Endothelial cell of umbilical vein (primary cell): ENCODE measurements around the gene ANKRD44. TPM values are rescaled to one million over a fixed set of nuclear protein-coding genes. Genes with fewer than 3 reads are reported as not detected.
A peak's percentile ranks its signal among the peaks of the same experiment; 100 is the strongest.

ENCODE experiments used
- BruUV-seq: library from RNA; stranded (reverse); fragments of 400-500 nt; replicated peaks from 2 replicates; lab custom pipeline; 2021; lab: Mats Ljungman, UMichigan
- CTCF ChIA-PET: fragments of 300-600, 350-600 bp; sonication (Branson Sonifier 250); formaldehyde crosslinking; loops from one replicate; lab custom pipeline; 2021; ENCODE audit warnings: antibody characterized with exemption, inconsistent platforms; lab: Charles Lee
- POLR2A ChIA-PET: fragments of 300-600, 350-600 bp; sonication (Branson Sonifier 250); formaldehyde crosslinking; loops from one replicate; lab custom pipeline; 2021; ENCODE audit warnings: antibody characterized with exemption, inconsistent platforms; lab: Charles Lee
- DNase-seq: peaks from one replicate; pipeline ENCODE4 v3.0.0-alpha.2; 2011; ENCODE audit warnings: low read depth, low spot score
- FAIRE-seq: peaks from 2 replicates; lab custom pipeline; 2011; peaks lifted over from hg19 to GRCh38; lab: Jason Lieb, UNC
- H2AFZ ChIP-seq: 2 replicates; pipeline ENCODE4 v1.6.0; 2012; ENCODE audit warnings: low read depth, low read length, control low read depth, inconsistent platforms
- H3K27ac ChIP-seq: 2 replicates; pipeline ENCODE4 v1.5.1; 2011; ENCODE audit warnings: low read depth, mild to moderate bottlenecking, control low read depth, low read length, moderate library complexity; ENCODE audit not compliant: insufficient read depth
- H3K27me3 ChIP-seq, 2 experiments: 2 replicates each; pipeline versions ENCODE4 v1.6.0 to v1.6.1; 2011; ENCODE audit warnings: low read length in 2 of 2, mixed read lengths in 1 of 2; ENCODE audit not compliant: control insufficient read depth in 2 of 2, insufficient read depth in 2 of 2
- H3K36me3 ChIP-seq, 2 experiments: 2 replicates in 1 of 2; 3 replicates in 1 of 2; pipeline ENCODE4 v1.5.1; 2011; ENCODE audit warnings: low read length in 2 of 2, mild to moderate bottlenecking in 1 of 2, moderate library complexity in 1 of 2; ENCODE audit not compliant: control insufficient read depth in 2 of 2, insufficient read depth in 2 of 2; ENCODE audit errors: extremely low read depth in 1 of 2
- H3K4me1 ChIP-seq: 3 replicates; pipeline ENCODE4 v1.5.1; 2011; ENCODE audit warnings: mild to moderate bottlenecking, low read length; ENCODE audit not compliant: control insufficient read depth, insufficient read depth; ENCODE audit errors: extremely low read depth
- H3K4me2 ChIP-seq: 2 replicates; pipeline ENCODE4 v1.6.1; 2011; ENCODE audit warnings: low read length, control low read depth, mixed read lengths; ENCODE audit not compliant: insufficient read depth
- H3K4me3 ChIP-seq, 3 experiments: fragments of 200-600 bp in 1 of 3; sonication (generic), shearing (Covaris generic) in 1 of 3; replicated peaks in 1 of 3; 2 replicates each; pipeline ENCODE4 v1.5.1; 2011 to 2016; ENCODE audit warnings: control low read depth in 3 of 3, low read length in 3 of 3, mild to moderate bottlenecking in 2 of 3, inconsistent platforms in 1 of 3, low read depth in 1 of 3, moderate library complexity in 1 of 3; ENCODE audit not compliant: insufficient read depth in 1 of 3
- H3K79me2 ChIP-seq: 2 replicates; pipeline ENCODE4 v1.6.0; 2012; ENCODE audit warnings: low read length, inconsistent platforms; ENCODE audit not compliant: control insufficient read depth, insufficient read depth
- H3K9ac ChIP-seq: replicated peaks from 2 replicates; pipeline ENCODE3; 2011; ENCODE audit warnings: low read length, control low read depth; ENCODE audit not compliant: insufficient read depth; ENCODE audit errors: extremely low read depth
- H3K9me1 ChIP-seq: replicated peaks from 3 replicates; pipeline ENCODE4 v1.6.0; 2011; ENCODE audit warnings: mild to moderate bottlenecking, low read length; ENCODE audit not compliant: control insufficient read depth, insufficient read depth; ENCODE audit errors: extremely low read depth
- H3K9me3 ChIP-seq: replicated peaks from 2 replicates; pipeline ENCODE4 v1.5.1; 2012; ENCODE audit warnings: low read length, inconsistent platforms; ENCODE audit not compliant: control insufficient read depth, insufficient read depth
- H4K20me1 ChIP-seq: replicated peaks from 2 replicates; pipeline ENCODE3; 2011; ENCODE audit warnings: mild to moderate bottlenecking, low read length; ENCODE audit not compliant: control insufficient read depth, insufficient read depth; ENCODE audit errors: extremely low read depth
- EZH2 ChIP-seq: IDR thresholded peaks from 2 replicates; pipeline ENCODE4 v1.6.1; 2012; ENCODE audit warnings: borderline replicate concordance, low read depth, mild to moderate bottlenecking, moderate library complexity, low read length, inconsistent platforms; ENCODE audit not compliant: severe bottlenecking
- FOS ChIP-seq: IDR thresholded peaks from 2 replicates; pipeline ENCODE4 v1.6.1; 2011; ENCODE audit warnings: mild to moderate bottlenecking, low read length, moderate library complexity, borderline replicate concordance; ENCODE audit not compliant: insufficient read depth
- GATA2 ChIP-seq: IDR thresholded peaks from 2 replicates; pipeline ENCODE4 v1.7.0; 2011; ENCODE audit warnings: low read depth, mild to moderate bottlenecking, moderate library complexity, mixed read lengths, low read length; ENCODE audit not compliant: insufficient read length, insufficient read depth
- JUN ChIP-seq: IDR thresholded peaks from 2 replicates; pipeline ENCODE4 v1.6.1; 2011; ENCODE audit warnings: borderline replicate concordance, low read depth; ENCODE audit not compliant: insufficient read length, insufficient read depth
- MAX ChIP-seq: IDR thresholded peaks from 2 replicates; pipeline ENCODE4 v1.6.1; 2011; ENCODE audit not compliant: insufficient read depth, insufficient read length
- MYC ChIP-seq: IDR thresholded peaks from one replicate; pipeline ENCODE4 v1.6.1; 2011; ENCODE audit warnings: mild to moderate bottlenecking, low read depth, low read length
- POLR2A ChIP-seq: IDR thresholded peaks from 2 replicates; pipeline ENCODE4 v1.6.1; 2012; ENCODE audit warnings: low read depth, mild to moderate bottlenecking, control low read depth, low read length
- POLR2AphosphoS5 ChIP-seq: IDR thresholded peaks from 2 replicates; pipeline ENCODE4 v1.6.1; 2012; ENCODE audit warnings: low read depth, mild to moderate bottlenecking, control low read depth, low read length, moderate library complexity; ENCODE audit not compliant: insufficient read depth
- dilution Hi-C: fragments of 300-500 bp; cut with MboI; formaldehyde crosslinking; loops from one replicate; pipeline ENCODE4 v1.15.0; 2019; ENCODE audit warnings: low sequenced_read_pairs; ENCODE audit not compliant: extremely low pct_ligation_motif_present
- intact Hi-C: fragments of 100-400 bp; cut with micrococcal nuclease; formaldehyde crosslinking; loops from one replicate; pipeline ENCODE4 v1.10.0; 2022
- polyA plus RNA-seq, 4 experiments: library from polyadenylated mRNA; depleted of rRNA in 3 of 4; stranded (reverse) in 3 of 4; unstranded in 1 of 4; fragments of >200 nt; gene quantifications; 2 replicates each; pipeline versions ENCODE4 v1.2.1 to v1.2.3, GENCODE V29; 2011 to 2012; ENCODE audit warnings: missing spikeins in 1 of 4
- total RNA-seq: library from RNA; stranded (reverse); gene quantifications from 2 replicates; pipeline ENCODE4 v1.2.3, GENCODE V29; 2021
- TF ChIP-seq, protein P1 (sequence below), 2 donors: IDR thresholded peaks; 1 replicate in 1 of 2; 2 replicates in 1 of 2; pipeline ENCODE4 v1.5.1; 2011; ENCODE audit warnings: low read length in 2 of 2, mild to moderate bottlenecking in 2 of 2, moderate library complexity in 2 of 2, control low read depth in 1 of 2, inconsistent platforms in 1 of 2, low read depth in 1 of 2; ENCODE audit not compliant: insufficient read depth in 1 of 2; ENCODE audit errors: extremely low read depth in 1 of 2

The ANKRD44 gene
- total and polyA plus RNA-seq, 2 donors (not counting 3 experiments of a cell fraction or from before 2014, with no cell fraction given), result 3.4 to 6.1 TPM

- no peak for FAIRE-seq
- peak overlapping the region; percentile 3 for H3K27ac ChIP-seq
- intact Hi-C loops, result no loop called here
Observed at GRCh38 chr2:197028633-197029032, 281.9 kb downstream of the ANKRD44 start.

DNA sequence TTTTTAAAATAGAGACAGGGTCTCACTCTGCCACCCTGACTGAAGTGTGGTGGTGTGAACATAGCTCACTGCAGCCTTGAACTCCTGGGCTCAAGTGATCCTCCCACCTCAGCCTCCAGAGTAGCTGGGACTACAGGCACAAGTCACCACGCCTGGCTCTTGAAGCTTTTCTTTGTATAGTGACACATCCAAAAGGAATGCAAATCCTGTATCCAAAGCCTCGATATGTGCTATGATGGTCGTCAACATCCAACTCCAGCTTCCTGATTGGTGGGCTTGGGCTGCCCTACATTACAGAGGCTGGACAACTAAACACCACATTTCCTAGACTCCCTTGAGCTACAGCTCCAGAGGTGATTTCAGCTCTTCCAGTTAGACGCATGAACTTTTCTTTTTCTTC lies 282.4 kb downstream of the ANKRD44 start:
- peak; percentile 86 for FAIRE-seq

More at GRCh38 chr2:197028633-197029032, 281.9 kb downstream of the ANKRD44 start:
- POLR2A ChIA-PET, result no interaction called here
- TF ChIP-seq MYC, result no peak
- TF ChIP-seq, protein P1, sequence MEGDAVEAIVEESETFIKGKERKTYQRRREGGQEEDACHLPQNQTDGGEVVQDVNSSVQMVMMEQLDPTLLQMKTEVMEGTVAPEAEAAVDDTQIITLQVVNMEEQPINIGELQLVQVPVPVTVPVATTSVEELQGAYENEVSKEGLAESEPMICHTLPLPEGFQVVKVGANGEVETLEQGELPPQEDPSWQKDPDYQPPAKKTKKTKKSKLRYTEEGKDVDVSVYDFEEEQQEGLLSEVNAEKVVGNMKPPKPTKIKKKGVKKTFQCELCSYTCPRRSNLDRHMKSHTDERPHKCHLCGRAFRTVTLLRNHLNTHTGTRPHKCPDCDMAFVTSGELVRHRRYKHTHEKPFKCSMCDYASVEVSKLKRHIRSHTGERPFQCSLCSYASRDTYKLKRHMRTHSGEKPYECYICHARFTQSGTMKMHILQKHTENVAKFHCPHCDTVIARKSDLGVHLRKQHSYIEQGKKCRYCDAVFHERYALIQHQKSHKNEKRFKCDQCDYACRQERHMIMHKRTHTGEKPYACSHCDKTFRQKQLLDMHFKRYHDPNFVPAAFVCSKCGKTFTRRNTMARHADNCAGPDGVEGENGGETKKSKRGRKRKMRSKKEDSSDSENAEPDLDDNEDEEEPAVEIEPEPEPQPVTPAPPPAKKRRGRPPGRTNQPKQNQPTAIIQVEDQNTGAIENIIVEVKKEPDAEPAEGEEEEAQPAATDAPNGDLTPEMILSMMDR (IDR thresholded peaks at IDR 0.05; ENCODE audit: extremely low read depth in 1 of 2, insufficient read depth in 1 of 2, low read depth in 1 of 2, low read length in 2 of 2), result no peak
- dilution Hi-C loops, result no loop called here
- no peak overlapping the region for H3K9ac ChIP-seq
- BruUV-seq, result TSS peak; percentile 54
- no peaks in the 10 kb centered on the region for H3K9me3 ChIP-seq
- no peaks in the 10 kb centered on the region for H3K9me1 ChIP-seq
- CTCF ChIA-PET, result interaction anchor here (0.7 to 2.6 kb wide), 11 partner anchors 9 to 140 kb away, joined by 3 to 19 read pairs (median 3); no protein-coding TSS in a partner anchor
- no peaks in the 10 kb centered on the region for H3K36me3 ChIP-seq
- H3K4me2 ChIP-seq, result no peak overlapping the region
- peaks cover 17% of the 10 kb centered on the region for H3K4me1 ChIP-seq
- H2AFZ ChIP-seq, result no peak overlapping the region
- H3K4me3 ChIP-seq, result no peak overlapping the region
- DNase-seq, result no peak
- H3K79me2 ChIP-seq, result no peaks in the 10 kb centered on the region
- no peaks in the 10 kb centered on the region for H3K27me3 ChIP-seq
- no peaks in the 10 kb centered on the region for H4K20me1 ChIP-seq

More for the DNA sequence above, 282.4 kb downstream of the ANKRD44 start:
- ChIA-PET CTCF (interaction anchor here (0.7 to 2.6 kb wide), 10 partner anchors 8 to 140 kb away, joined by 3 to 19 read pairs (median 4); no protein-coding TSS in a partner anchor), POLR2A (no interaction called here)
- Histone ChIP-seq H3K27ac (peak overlapping the region; percentile 3), H4K20me1 (no peaks in the 10 kb centered on the region), H3K4me3 (no peak overlapping the region), H3K4me1 (peaks cover 17% of the 10 kb centered on the region), H3K79me2 (no peaks in the 10 kb centered on the region), H3K9ac (no peak overlapping the region), H3K36me3 (no peaks in the 10 kb centered on the region), H3K4me2 (no peak overlapping the region), H3K9me1 (no peaks in the 10 kb centered on the region), H3K27me3 (no peaks in the 10 kb centered on the region), H3K9me3 (no peaks in the 10 kb centered on the region), H2AFZ (no peak overlapping the region)
- dilution Hi-C loops (no loop called here), intact Hi-C loops (no loop called here)
- TF ChIP-seq MYC, result no peak
- TF ChIP-seq, protein P1 (IDR thresholded peaks at IDR 0.05; ENCODE audit: extremely low read depth in 1 of 2, insufficient read depth in 1 of 2, low read depth in 1 of 2, low read length in 2 of 2), result no peak
- no peak for TF ChIP-seq POLR2AphosphoS5
- TF ChIP-seq GATA2, result no peak
- no peak for TF ChIP-seq MAX
- no peak for TF ChIP-seq EZH2
- peak; percentile 46 for TF ChIP-seq FOS
- TF ChIP-seq JUN, result peak; percentile 58
- TF ChIP-seq POLR2A, result no peak
- peak; percentile 80 for DNase-seq
- BruUV-seq, result no TSS peak
